Right lobe of liver (tissue), 6 donors: Measurements from ENCODE around the gene TMC2. TPM values are rescaled to one million over a fixed set of nuclear protein-coding genes. Genes with fewer than 3 reads are reported as not detected.

Experiments used
- ATAC-seq, 4 donors: fragments of 200-7000 bp; cut with Tn5 transposase; one replicate each; pipeline ENCODE4 v1.9.1; 2020; ENCODE audit warnings: mild to moderate bottlenecking in 4 of 4, moderate library complexity in 4 of 4
- DNase-seq, 3 donors: peaks; one replicate each; pipeline ENCODE4 v3.0.0-alpha.2; 2020
- H3K27ac ChIP-seq, 3 donors: fragments of 200-600 bp; one replicate each; pipeline ENCODE4 v1.8.0; 2022
- H3K27me3 ChIP-seq, 2 donors: fragments of 200-600 bp; one replicate each; pipeline ENCODE4 v1.8.0; 2022
- H3K36me3 ChIP-seq, 4 donors: fragments of 200-600 bp; sonication (generic) in 1 of 4; one replicate each; pipeline versions ENCODE4 v1.5.1 to v1.8.0; 2017 to 2022; ENCODE audit warnings: control low read depth in 1 of 4
- H3K4me1 ChIP-seq, 4 donors: fragments of 200-600 bp; sonication (generic) in 1 of 4; one replicate each; pipeline versions ENCODE4 v1.5.1 to v1.8.0; 2017 to 2022; ENCODE audit warnings: control low read depth in 1 of 4
- H3K4me3 ChIP-seq, 3 donors: fragments of 200-600 bp; one replicate each; pipeline ENCODE4 v1.8.0; 2022
- H3K9me3 ChIP-seq, 4 donors: fragments of 200-600 bp; sonication (generic) in 1 of 4; one replicate each; pipeline versions ENCODE4 v1.5.1 to v1.8.0; 2017 to 2022; ENCODE audit warnings: control low read depth in 1 of 4
- POLR2A ChIP-seq: fragments of 450-650 bp; IDR thresholded peaks from one replicate; pipeline ENCODE4 v1.6.1; 2017; ENCODE audit warnings: antibody characterized with exemption, mild to moderate bottlenecking
- WGBS: methylation state at CpG from one replicate; pipeline ENCODE4 v1.1.6; 2018; ENCODE audit warnings: low coverage, low lambda C conversion rate; ENCODE audit not compliant: insufficient coverage; ENCODE audit errors: missing lambda C conversion rate; 5-methylcytosine and 5-hydroxymethylcytosine counted together
- intact Hi-C, 2 donors: fragments of 100-400 bp; cut with DNase I; formaldehyde crosslinking; loops; one replicate each; pipeline versions ENCODE4 v1.11.2 to v1.14.1; 2022
- total RNA-seq, 6 experiments: library from RNA; depleted of rRNA in 2 of 6; stranded (reverse); fragments of >200 nt in 2 of 6; fragmentation: NEBNext Ultra II Directional in 3 of 6; extraction: Animal tissue kit (Norgen Biotek cat#: 25700) in 3 of 6; gene quantifications; one replicate each; pipeline versions ENCODE4 v1.1.0 to v1.2.4, GENCODE V29; 2016 to 2023
- TF ChIP-seq, protein P1 (sequence below), 4 donors: fragments of 200-600 bp in 3 of 4; fragments of 450-650 bp in 1 of 4; IDR thresholded peaks; one replicate each; pipeline versions ENCODE4 v1.5.1 to v1.8.0; 2016 to 2022; ENCODE audit warnings: antibody characterized with exemption in 4 of 4, mild to moderate bottlenecking in 2 of 4
- donor health status: DM: no; HTN: yes; CAD: no.
- donor health status: DM: no; HTN: no; CAD: no.
- donor health status: DM: no; HTN: no; CAD: no.
- donor health status: DM: no; HTN: yes; CAD: no.
- donor health status: DM: no; HTN: yes; CAD: no.

The TMC2 gene
- total RNA-seq, 6 experiments from 2014 or later = not detected

DNA sequence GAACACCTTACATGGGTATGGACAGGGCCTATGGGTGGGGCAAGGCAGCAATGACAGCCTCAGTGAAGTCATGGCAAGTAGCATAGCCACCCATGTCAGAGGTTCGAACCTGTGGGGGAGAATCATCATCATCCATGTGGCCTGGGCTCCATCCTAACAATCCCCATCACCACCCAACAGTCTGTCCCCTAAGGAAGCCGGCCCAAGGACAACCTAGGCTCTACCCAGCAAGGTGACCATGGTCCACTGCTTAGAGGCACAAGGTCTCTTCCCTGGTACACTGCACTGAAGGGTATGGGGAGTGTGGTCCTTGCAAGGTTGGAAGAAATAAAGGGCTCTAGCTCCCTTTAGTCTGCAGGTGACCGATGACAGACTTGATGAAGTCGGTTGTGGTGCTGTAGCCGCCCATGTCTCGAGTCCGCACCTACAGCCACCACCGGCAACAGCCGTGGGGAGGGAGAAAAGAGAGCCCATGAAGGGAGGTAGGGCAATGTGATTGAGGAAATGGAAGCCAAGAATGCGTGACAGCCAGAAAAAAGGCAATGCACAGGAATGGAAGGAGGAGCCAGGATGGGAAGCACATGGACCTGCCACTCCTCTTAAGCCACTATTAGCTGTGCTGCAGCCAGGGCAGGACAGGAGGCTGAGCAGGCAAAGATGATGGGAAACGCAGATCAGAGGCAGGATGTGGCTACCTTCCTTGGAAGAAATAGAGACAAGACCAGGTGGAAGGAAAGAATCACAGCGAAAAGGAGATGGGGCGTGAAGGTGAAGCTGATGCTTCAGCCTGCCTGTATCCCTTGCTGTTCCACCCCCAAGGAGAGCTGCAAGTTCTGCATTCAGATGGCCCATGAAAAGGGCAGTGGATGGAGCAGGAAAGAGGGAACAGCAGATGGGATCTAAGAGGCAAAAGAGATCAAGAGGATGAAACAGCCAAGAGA is 122.3 kb downstream of the TMC2 start:
- 83% methylated on average over 13 of the region's 13 CpGs for whole genome bisulfite sequencing
- DNase-seq (no peak), ATAC-seq (peak in 1 of 4 donors; percentile 20)
- Histone ChIP-seq H3K9me3 (no peaks in the 10 kb centered on the region), H3K27me3 (no peaks in the 10 kb centered on the region), H3K36me3 (peaks cover 9 to 83% (median 44%) of the 10 kb centered on the region in 4 donors), H3K27ac (no peak overlapping the region), H3K4me1 (peaks cover 0 to 12% (median 5%) of the 10 kb centered on the region in 4 donors), H3K4me3 (no peak overlapping the region)
- no peak for TF ChIP-seq POLR2A
- TF ChIP-seq, protein P1, sequence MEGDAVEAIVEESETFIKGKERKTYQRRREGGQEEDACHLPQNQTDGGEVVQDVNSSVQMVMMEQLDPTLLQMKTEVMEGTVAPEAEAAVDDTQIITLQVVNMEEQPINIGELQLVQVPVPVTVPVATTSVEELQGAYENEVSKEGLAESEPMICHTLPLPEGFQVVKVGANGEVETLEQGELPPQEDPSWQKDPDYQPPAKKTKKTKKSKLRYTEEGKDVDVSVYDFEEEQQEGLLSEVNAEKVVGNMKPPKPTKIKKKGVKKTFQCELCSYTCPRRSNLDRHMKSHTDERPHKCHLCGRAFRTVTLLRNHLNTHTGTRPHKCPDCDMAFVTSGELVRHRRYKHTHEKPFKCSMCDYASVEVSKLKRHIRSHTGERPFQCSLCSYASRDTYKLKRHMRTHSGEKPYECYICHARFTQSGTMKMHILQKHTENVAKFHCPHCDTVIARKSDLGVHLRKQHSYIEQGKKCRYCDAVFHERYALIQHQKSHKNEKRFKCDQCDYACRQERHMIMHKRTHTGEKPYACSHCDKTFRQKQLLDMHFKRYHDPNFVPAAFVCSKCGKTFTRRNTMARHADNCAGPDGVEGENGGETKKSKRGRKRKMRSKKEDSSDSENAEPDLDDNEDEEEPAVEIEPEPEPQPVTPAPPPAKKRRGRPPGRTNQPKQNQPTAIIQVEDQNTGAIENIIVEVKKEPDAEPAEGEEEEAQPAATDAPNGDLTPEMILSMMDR (IDR thresholded peaks at IDR 0.05) = no peak
- intact Hi-C loops = no loop called here

DNA sequence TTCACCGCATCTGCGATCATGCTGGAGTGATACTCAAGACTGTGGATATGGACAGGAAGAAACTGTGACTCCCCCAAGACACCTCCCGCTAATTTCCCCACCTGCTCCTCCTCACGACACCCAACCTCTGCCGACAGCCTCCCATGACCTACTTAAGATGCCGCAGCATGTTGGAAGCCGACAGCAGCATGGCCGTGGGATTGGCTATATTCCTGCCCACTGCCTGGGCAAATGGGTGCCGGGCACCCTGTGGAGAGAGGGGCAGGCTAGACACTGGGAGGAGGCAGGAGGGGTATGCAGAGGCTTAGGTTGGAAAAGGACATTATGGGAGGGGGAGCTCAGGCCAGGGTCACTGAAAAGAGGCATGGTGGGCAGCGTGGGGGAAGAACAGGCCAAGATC is 123.2 kb downstream of the TMC2 start:
- Histone ChIP-seq H3K27me3 (no peaks in the 10 kb centered on the region), H3K4me1 (peaks cover 0 to 5% (median 2%) of the 10 kb centered on the region in 4 donors), H3K4me3 (no peak overlapping the region), H3K9me3 (no peaks in the 10 kb centered on the region), H3K36me3 (peaks cover 9 to 77% (median 42%) of the 10 kb centered on the region in 4 donors), H3K27ac (no peak overlapping the region)
- WGBS = 96% methylated on average over 9 of the region's 10 CpGs
- TF ChIP-seq, protein P1 (IDR thresholded peaks at IDR 0.05) = no peak
- no peak for TF ChIP-seq POLR2A
- no peak for ATAC-seq
- DNase-seq = no peak
- intact Hi-C loops = no loop called here

DNA sequence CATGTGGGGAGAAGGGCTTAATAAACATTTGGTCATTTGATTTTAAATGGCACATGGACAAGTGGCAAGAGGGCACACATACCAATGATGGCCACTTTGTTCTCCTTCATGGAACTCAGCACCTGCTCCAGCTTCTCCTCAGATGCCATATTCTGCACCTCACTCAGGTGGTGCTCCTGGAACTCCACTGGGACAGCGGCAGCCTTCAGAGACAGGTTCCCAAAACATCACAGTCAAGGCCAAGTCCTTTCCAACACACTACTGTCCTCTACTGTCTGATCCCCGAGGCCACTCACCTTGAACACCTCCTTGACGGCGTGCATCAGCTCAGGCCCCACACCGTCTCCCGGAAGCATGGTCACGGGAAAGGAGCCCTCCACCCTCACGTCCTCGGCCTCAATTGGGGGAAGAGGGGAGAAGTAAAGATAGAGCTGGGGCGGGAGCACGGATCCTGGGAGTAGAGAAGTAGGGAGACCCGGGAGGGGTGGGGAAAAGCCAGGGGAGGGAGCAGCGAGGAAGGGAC is 127.1 kb downstream of the TMC2 start:
- Histone ChIP-seq H3K27ac (peak overlapping the region; percentile 79 to 91 (median 82)), H3K9me3 (no peaks in the 10 kb centered on the region), H3K36me3 (peaks cover 0 to 38% (median 13%) of the 10 kb centered on the region in 4 donors), H3K4me1 (peaks cover 0 to 5% (median 2%) of the 10 kb centered on the region in 4 donors), H3K27me3 (no peaks in the 10 kb centered on the region), H3K4me3 (peak overlapping the region; percentile 86 to 92 (median 89))
- intact Hi-C loops = no loop called here
- ATAC-seq (no peak), DNase-seq (no peak)
- TF ChIP-seq, protein P1 (IDR thresholded peaks at IDR 0.05) = no peak
- no peak for TF ChIP-seq POLR2A
- 1% methylated on average over 13 of the region's 13 CpGs for WGBS

- no peaks in the 10 kb centered on the region for H3K27me3 ChIP-seq
- peaks cover 0 to 33% (median 13%) of the 10 kb centered on the region in 4 donors for H3K36me3 ChIP-seq
- H3K9me3 ChIP-seq = no peaks in the 10 kb centered on the region
- H3K4me3 ChIP-seq = peak within 1 kb of the TSS; percentile 86 to 92 (median 89)
- peak within 1 kb of the TSS; percentile 79 to 91 (median 82) for H3K27ac ChIP-seq
- TF ChIP-seq, protein P1 (IDR thresholded peaks at IDR 0.05) = no peak
- peak; percentile 83 for TF ChIP-seq POLR2A
- WGBS = 7% methylated on average over 49 of the region's 49 CpGs
- ATAC-seq = peak; percentile 93 to 98 (median 98)
- DNase-seq = peak; percentile 91 to 94 (median 93)
- intact Hi-C loops = no loop called here
- H3K4me1 ChIP-seq = peaks cover 0 to 5% (median 2%) of the 10 kb centered on the region in 4 donors
These were observed 127.7 kb downstream of the TMC2 start, which contains the start of gene IDH3B for GRCh38 chr20:2663887-2664719. Gene IDH3B (minus strand): TSS chr20:2664216. CDS start chr20:2664188, 28 bp downstream.
